NCI-H345 treated with DMSO at 0.1 percent for 48 hours (cell line): Measurements from ENCODE around the gene VCL.
A peak's percentile ranks its signal among the peaks of the same experiment; 100 is the strongest.

Experiments used
- DNase-seq: peaks from one replicate; lab custom pipeline; 2025; ENCODE audit not compliant: unreplicated experiment; lab: John Stamatoyannopoulos, UW

Gene VCL

GRCh38 chr10:74071157-74071556, 73.2 kb downstream of the VCL start:
- no peak for DNase-seq

GRCh38 chr10:74072503-74072902, 74.6 kb downstream of the VCL start:
- DNase-seq = no peak

- DNase-seq = no peak
Measured at GRCh38 chr10:74075906-74076305, 78.0 kb downstream of the VCL start.

- no peak for DNase-seq
Measured at GRCh38 chr10:74076961-74077360, 79.0 kb downstream of the VCL start.

DNA sequence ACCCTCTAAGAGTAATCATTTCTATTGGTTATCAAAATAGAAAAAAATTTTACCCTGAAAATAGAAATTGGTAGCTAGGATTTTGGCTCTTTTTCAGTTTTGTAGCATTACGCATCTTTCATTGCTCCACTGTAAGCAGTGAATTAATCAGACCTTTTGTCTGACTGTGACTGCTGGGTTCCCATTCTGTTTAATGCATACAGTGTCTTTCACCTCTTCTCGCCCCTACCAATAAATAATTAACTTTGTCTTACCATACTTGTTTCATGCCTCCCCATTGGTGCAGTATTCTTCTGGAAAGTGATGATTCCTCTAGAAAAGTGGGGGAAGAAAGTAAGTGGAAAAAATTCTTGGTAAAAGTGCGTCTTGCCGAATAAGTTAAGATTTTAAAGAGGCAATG, 79.5 kb downstream of the VCL start:
- no peak for DNase-seq

DNA sequence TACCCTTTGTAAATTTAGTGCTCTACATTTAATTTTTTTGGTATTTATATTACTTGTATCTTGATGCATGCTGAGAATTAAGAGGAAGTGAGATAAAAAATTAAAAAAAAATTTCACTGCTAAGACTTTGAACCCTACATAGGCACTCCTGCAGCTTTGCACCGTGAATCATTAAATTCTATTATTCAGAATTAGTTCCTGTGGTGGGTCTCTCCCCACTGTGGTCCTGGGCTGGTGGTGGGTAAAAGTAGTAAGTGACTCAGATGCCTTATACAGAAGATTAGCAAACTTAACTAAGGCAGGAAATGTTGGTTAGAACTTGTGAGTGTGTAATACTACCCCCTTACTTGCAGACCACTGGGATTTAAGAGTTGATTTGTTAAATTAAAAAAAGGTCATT, 80.1 kb downstream of the VCL start:
- DNase-seq = no peak

DNA sequence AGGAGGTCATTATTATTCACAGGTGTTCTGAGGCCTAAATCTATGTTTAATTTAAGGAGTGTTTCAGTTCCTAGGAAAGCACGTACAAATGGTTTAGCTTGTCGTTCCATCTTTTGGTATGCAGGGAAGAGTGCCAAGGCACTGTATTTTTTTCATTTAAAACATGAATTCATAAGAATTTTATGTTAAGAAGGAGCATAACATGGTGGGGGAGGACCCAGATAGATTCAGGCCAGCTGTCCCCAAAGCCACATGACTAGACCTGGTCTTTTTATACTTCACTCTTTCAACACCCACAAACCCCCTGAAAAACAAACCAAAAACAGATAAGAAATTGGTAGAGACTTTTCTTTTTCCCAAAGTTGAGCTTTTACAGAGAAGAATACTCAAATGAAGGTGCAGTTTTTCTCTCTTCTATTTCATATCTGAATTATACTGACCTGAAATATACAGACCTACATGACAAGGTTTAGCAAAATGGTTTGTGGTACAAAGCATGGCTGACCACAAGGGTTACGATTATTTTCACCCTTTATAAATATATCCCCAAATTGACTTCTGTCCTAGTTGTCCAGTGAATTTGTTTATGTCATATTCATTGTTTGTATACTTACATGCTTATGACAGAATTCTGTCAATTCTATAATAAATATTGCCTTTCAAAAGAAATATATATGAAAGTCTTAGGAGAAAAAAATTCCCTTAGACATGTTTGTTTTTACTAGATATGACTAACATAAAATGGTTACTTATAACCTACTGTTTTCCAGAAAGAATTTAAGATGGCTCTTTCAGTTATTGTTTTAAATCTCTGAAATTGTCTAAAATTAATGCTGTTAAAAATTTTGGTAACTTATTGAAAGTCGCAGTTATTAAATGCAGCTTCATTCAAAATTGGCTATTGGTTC, 81.4 kb downstream of the VCL start:
- no peak for DNase-seq

- DNase-seq = no peak
Measured at GRCh38 chr10:74079936-74080590, 82.1 kb downstream of the VCL start.

DNA sequence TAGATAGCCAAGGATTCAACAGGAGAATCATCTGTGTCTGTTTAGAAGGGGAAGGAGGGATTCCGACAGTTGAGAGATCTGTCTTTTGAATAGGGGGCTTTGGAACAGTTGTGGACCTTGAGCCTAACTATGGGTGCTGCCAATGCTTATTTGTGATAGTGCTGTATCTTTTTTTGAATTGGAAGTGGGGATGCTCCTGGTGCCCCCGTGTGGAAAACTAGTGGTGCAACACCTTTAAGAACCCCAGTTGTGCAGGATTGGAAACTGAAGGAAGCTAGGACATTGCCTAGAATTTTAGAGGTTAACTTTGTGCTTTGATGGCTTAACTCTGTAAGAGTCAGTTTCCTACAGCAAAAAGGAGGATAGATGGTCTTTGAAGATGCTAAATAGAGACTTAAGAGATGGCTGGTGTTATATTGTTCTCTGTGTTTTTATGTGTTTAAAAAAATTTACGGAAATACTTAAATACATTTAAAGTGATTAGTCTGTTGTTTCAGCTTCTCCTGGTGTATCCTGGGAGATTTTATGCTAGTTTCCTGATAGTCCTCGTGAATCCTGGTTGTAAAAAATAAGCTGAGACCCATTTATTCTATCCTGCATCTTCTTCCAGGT, 83.4 kb downstream of the VCL start:
- peak; percentile 8 for DNase-seq

- no peak for DNase-seq
Measured at GRCh38 chr10:74081941-74082718, 84.2 kb downstream of the VCL start.

DNA sequence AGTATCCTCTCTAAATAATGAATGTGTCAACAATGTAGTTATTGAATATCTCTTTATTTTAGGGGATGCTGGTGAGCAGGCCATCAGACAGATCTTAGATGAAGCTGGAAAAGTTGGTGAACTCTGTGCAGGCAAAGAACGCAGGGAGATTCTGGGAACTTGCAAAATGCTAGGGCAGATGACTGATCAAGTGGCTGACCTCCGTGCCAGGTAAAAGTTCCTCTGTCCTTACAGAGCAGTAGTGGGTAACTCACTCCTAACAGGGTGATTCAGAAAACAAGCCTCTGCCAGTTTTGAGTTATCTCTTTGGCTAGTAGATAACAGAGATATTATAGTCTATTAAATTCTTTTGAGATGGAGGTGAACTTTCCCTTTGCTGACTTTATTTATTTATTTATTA, 85.4 kb downstream of the VCL start:
- no peak for DNase-seq

GRCh38 chr10:74084955-74085354, 87.0 kb downstream of the VCL start:
- DNase-seq = no peak

DNA sequence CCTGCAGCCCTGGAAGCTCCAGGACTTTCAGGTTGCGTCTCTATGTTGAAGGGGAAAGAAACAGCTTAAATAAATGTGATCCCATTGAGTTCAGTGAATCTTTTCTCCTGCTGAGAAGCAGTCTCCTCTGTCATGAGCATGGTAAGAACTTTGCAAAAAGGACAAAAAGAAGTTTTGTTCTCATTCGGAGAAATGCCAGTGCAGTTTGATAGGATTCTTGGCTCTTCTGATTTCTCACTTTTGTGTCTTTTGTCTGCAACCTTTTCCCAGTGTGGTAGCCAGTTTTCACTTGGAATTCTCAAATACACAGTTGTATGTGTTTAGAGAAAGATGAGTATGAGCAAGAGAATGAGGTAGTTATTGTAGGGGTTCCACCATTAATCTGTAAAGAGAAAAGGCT, 88.4 kb downstream of the VCL start:
- DNase-seq = no peak

GRCh38 chr10:74088722-74089121, 90.8 kb downstream of the VCL start:
- no peak for DNase-seq

DNA sequence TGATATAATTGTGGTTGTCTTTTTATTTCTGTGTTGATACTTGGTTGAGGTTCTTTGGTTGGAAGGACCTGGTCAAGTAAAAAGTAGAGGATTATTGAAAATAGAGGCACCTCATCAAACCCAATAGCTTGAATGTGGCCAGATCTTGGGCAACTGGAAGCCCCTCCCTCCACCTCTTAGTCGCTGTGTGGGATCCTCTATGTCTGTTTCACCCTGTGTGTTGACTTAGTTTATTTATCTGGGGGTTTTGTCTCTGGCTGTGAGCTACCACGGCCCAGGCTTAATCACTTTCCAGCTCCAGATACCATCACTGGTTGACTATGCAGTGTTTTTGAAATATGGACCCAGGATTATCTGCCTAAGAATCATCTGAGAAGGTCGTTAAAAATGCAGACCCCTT, 94.5 kb downstream of the VCL start:
- no peak for DNase-seq

GRCh38 chr10:74093530-74094164, 95.7 kb downstream of the VCL start:
- no peak for DNase-seq

DNA sequence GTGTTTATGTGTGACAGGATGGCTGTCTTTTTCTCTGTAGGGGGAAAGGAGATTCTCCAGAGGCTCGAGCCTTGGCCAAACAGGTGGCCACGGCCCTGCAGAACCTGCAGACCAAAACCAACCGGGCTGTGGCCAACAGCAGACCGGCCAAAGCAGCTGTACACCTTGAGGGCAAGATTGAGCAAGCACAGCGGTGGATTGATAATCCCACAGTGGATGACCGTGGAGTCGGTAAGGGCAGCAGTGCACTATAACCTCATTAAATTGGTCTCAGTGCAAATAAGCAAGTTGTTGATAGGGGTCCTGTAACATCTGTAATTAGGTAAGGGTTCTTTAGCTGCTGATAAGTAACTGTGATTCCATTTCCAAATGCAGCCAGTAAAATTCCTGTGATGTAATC, 96.3 kb downstream of the VCL start:
- DNase-seq = no peak

- DNase-seq = no peak
Measured at GRCh38 chr10:74096777-74097176, 98.9 kb downstream of the VCL start.

DNA sequence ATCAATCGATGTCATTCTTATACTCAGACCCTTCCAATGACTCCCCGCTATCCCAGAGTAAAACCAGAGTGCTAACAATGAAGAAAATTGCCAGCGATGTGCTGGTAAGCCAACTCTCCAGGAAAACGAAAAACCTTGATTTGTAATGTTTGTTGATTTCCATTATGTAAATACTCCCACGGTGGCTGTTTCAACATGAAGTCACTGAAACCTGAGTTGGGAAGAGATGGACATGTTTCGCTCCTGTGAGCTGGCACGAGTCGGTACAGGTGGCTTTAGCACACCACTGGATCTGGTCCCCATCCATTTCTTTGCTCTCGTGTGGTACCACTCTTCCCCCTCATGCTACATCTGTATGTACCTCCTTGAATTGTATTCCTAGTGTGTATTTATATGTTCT, 99.9 kb downstream of the VCL start:
- no peak for DNase-seq

DNA sequence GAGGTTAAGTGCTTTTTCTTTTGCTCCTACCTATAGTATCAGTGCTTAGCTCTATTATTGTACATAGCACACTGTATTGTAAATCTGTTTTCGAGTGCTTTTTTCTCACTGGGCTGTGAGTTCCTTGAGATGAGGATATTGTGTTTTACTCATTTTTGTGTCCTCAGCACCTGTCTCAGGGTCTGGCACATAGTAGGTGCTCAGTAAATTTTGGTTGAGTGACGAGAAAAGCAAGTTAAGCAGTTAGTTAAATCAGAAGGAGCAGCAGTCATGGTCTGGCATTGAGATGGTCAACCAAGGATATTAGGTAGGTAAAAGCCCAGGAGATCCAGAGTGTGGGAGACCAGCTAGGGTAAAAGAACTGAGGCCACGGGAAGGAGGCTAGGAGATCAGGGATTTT, 101.5 kb downstream of the VCL start:
- no peak for DNase-seq

- DNase-seq = no peak
Measured at GRCh38 chr10:74099836-74100235, 101.9 kb downstream of the VCL start.
